ENCODE results near the gene PREB. TPM values are rescaled to one million over a fixed set of nuclear protein-coding genes. Genes with fewer than 3 reads are reported as not detected.
"Not testable (repeated sequence)": the region's sequence is repeated elsewhere in the genome, so short reads cannot be mapped to it uniquely, and the experiment has no call there.

The PREB gene
- total RNA-seq, 2 donors from 2014 or later = 50.5 to 53.5 TPM

- not testable (repeated sequence) for H3K4me1 ChIP-seq (ENCODE audit: control insufficient read depth, insufficient read depth, low read length); H3K9me3 ChIP-seq (ENCODE audit: control insufficient read depth, low read length); H3K9ac ChIP-seq (ENCODE audit: extremely low read depth, low read length, poor library complexity, severe bottlenecking); H3K36me3 Mint-ChIP-seq (ENCODE audit: low read depth); H3K4me3 ChIP-seq (ENCODE audit: low read length); H3K27ac Mint-ChIP-seq; H3K27ac ChIP-seq (ENCODE audit: low read depth, low read length); H3K36me3 ChIP-seq (ENCODE audit: control insufficient read depth, insufficient read depth, low read length); H3K27me3 ChIP-seq (ENCODE audit: control insufficient read depth, insufficient read depth, low read length, poor library complexity, severe bottlenecking); H3K4me3 Mint-ChIP-seq; H3K4me1 Mint-ChIP-seq; H3K9me3 Mint-ChIP-seq; DNase-seq
- WGBS, 2 experiments (ENCODE audit: insufficient coverage in 1 of 2, insufficient read length in 1 of 2) = 93 to 96% methylated on average over 19 to 24 of the region's 24 CpGs
- H3K27me3 Mint-ChIP-seq (ENCODE audit: insufficient read depth) = peaks cover 14% of the 10 kb centered on the region
Observed at GRCh38 chr2:27110603-27111352, 23.7 kb downstream of the PREB start.

- H3K9me3 Mint-ChIP-seq = no peaks in the 10 kb centered on the region
- no peak for TF ChIP-seq CTCF (conservative IDR thresholded peaks at IDR 0.05)
- 90 to 91% methylated on average over 3 of the region's 3 CpGs for WGBS, 2 experiments (ENCODE audit: insufficient coverage in 1 of 2, insufficient read length in 1 of 2)
- no peaks in the 10 kb centered on the region for H3K36me3 Mint-ChIP-seq (ENCODE audit: low read depth)
- H3K27ac ChIP-seq (ENCODE audit: low read depth, low read length) = no peak overlapping the region
- H3K27ac Mint-ChIP-seq = no peak overlapping the region
- H3K27me3 Mint-ChIP-seq (ENCODE audit: insufficient read depth) = peaks cover 8% of the 10 kb centered on the region
- no peak overlapping the region for H3K4me3 ChIP-seq (ENCODE audit: low read length)
- no peaks in the 10 kb centered on the region for H3K9me3 ChIP-seq (ENCODE audit: control insufficient read depth, low read length)
- H3K36me3 ChIP-seq (ENCODE audit: control insufficient read depth, insufficient read depth, low read length) = no peaks in the 10 kb centered on the region
- H3K4me1 Mint-ChIP-seq = no peaks in the 10 kb centered on the region
- no peak for DNase-seq
- no peak overlapping the region for H3K4me3 Mint-ChIP-seq
- no peaks in the 10 kb centered on the region for H3K4me1 ChIP-seq (ENCODE audit: control insufficient read depth, insufficient read depth, low read length)
- peaks cover 6% of the 10 kb centered on the region for H3K27me3 ChIP-seq (ENCODE audit: control insufficient read depth, insufficient read depth, low read length, poor library complexity, severe bottlenecking)
- no peak overlapping the region for H3K9ac ChIP-seq (ENCODE audit: extremely low read depth, low read length, poor library complexity, severe bottlenecking)
Observed at GRCh38 chr2:27109083-27109482, 25.4 kb downstream of the PREB start.

GRCh38 chr2:27108221-27108620 lies 26.2 kb downstream of the PREB start:
- H3K27ac ChIP-seq (ENCODE audit: low read depth, low read length) = no peak overlapping the region
- H3K36me3 ChIP-seq (ENCODE audit: control insufficient read depth, insufficient read depth, low read length) = no peaks in the 10 kb centered on the region
- WGBS, 2 experiments (ENCODE audit: insufficient coverage in 1 of 2, insufficient read length in 1 of 2) = 83 to 84% methylated on average over 1 of the region's 2 CpGs
- no peak overlapping the region for H3K4me3 Mint-ChIP-seq
- no peaks in the 10 kb centered on the region for H3K4me1 ChIP-seq (ENCODE audit: control insufficient read depth, insufficient read depth, low read length)
- H3K27ac Mint-ChIP-seq = no peak overlapping the region
- no peak for DNase-seq
- no peak overlapping the region for H3K4me3 ChIP-seq (ENCODE audit: low read length)
- no peaks in the 10 kb centered on the region for H3K36me3 Mint-ChIP-seq (ENCODE audit: low read depth)
- no peaks in the 10 kb centered on the region for H3K4me1 Mint-ChIP-seq
- no peaks in the 10 kb centered on the region for H3K9me3 Mint-ChIP-seq
- no peak overlapping the region for H3K9ac ChIP-seq (ENCODE audit: extremely low read depth, low read length, poor library complexity, severe bottlenecking)
- H3K27me3 Mint-ChIP-seq (ENCODE audit: insufficient read depth) = peaks cover 7% of the 10 kb centered on the region
- TF ChIP-seq CTCF (conservative IDR thresholded peaks at IDR 0.05) = no peak
- H3K9me3 ChIP-seq (ENCODE audit: control insufficient read depth, low read length) = no peaks in the 10 kb centered on the region
- H3K27me3 ChIP-seq (ENCODE audit: control insufficient read depth, insufficient read depth, low read length, poor library complexity, severe bottlenecking) = peaks cover 6% of the 10 kb centered on the region
